ENCODE measurements around the gene DNER.
"Not testable (repeated sequence)": the region's sequence is repeated elsewhere in the genome, so short reads cannot be mapped to it uniquely, and the experiment has no call there.

DNER gene

DNA sequence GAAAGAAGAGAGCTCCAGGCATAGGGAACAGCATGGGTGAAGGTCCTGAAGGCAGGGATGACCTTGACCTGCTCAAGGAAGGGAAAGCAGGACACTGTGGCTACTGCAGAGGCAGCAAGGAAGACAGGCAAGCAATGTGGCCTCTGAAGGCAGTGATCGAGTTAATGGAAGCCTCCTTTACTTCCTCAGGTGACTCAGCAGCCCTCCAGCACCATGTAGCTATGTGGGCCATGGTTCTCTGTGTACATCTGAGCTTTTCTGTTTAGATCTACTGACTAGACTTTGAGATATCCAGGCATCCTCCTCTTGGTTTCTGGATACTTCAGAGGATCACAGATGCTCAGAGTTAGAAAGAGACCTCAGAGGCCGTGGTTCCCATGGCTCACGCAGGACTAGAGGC is 336.0 kb downstream of the DNER start:
- DNase-seq: no peak

DNA sequence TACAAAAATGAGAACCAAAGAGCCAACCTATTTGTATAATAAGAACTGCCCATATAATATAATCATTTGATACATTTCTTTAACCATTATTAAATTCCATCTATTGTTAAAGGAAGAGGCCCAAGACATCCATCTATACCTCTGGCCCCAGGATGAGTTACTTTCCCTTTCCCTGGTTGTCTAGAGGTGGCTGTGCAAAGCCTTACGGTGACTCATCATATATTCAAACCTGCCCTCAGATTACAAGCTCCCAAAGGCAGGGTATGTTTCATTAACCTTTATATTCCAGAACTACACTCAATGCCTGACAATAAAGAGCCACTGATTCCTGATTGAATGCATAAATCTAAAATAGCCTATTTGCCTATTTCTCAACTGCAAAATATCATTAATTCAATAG is 337.5 kb downstream of the DNER start:
- no peak for DNase-seq

GRCh38 chr2:229375251-229375650 is 339.1 kb downstream of the DNER start:
- no peak for DNase-seq

DNA sequence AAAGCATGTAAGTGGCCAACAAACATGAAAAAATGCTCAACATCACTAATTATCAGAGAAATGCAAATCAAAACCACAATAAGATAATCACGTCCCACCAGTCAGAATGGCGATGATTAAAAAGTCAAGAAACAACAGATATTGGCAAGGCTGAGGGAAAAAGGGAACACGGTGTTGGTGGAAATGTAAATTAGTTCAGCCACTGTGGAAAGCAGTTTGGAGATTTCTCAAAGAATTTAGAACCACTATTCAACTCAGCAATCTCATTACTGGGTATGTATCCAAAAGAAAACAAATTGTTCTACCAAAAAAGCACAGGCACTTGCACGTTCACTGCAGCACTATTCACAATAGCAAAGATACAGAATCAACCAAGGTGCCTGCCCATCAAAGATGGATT is 341.0 kb downstream of the DNER start:
- not testable (repeated sequence) for DNase-seq

DNA sequence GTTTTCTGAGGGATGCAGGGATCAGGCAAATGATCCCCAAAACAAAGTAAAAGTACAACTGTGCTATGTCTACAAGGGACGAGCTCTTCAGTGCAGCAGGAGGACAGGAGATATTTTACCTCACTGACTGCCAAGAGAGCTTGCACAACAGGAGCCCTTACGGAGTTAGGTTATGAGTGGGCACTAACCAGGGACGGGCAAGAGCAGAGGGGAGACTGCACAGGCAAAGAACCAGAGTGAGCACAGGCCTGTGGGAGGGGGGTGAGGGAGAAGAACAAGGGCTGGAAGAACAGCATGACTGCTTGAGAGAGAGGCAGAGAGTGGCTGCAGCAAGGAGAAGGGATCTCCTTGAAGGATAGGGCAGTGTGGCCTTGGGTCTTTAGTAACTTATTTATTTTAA is 342.1 kb downstream of the DNER start:
- DNase-seq: no peak

GRCh38 chr2:229371086-229371485 is 343.3 kb downstream of the DNER start:
- no peak for DNase-seq

GRCh38 chr2:229370509-229370908 is 343.8 kb downstream of the DNER start:
- no peak for DNase-seq

DNA sequence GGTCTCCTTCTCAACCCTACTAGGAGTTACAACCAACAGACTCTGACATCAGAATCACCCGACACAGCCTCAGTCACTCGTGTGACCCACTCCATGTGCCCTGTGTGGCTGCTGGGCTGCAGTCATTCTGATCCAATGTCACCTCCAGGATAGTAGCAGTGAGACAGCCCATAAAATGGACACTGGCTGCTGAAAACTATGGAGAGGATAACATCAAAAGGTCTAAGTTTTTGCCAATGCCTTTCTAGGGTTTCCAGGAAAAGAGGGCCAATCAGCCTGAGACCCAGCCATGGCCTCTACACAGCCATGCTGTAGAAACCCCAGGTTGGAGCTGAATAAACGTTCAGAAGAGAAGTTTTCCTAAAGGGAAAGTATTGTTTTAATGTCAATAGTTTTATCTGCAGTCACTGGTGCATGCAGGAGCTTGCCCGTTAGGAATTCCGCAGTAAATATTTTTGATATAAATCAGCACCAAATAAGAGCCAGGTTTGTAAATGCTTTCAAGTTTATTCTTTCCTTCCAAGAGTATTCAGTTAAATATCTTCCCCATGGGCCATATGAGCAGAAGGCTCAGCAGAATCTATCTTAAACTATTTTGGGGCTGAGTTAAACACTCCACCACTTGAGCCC is 351.1 kb downstream of the DNER start:
- no peak for DNase-seq

DNA sequence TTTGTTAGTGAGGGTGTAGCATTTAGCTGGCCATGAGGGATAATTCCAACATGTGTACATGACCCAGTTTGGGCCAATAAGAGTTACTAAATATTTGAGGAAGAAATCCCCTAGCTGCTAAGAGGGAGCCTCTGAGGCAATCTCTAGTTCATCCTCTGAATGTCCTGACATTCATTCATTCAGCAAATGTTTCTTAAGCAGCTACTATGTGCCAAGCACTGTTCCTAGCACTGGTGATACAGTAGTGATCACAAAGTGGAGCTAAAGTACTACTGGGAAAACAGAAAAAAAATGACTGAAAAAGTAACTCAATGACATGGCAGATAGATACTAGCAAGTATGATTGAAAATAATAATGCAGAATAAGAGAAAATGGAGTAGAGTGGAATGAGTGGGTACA is 363.5 kb downstream of the DNER start:
- DNase-seq: no peak

DNA sequence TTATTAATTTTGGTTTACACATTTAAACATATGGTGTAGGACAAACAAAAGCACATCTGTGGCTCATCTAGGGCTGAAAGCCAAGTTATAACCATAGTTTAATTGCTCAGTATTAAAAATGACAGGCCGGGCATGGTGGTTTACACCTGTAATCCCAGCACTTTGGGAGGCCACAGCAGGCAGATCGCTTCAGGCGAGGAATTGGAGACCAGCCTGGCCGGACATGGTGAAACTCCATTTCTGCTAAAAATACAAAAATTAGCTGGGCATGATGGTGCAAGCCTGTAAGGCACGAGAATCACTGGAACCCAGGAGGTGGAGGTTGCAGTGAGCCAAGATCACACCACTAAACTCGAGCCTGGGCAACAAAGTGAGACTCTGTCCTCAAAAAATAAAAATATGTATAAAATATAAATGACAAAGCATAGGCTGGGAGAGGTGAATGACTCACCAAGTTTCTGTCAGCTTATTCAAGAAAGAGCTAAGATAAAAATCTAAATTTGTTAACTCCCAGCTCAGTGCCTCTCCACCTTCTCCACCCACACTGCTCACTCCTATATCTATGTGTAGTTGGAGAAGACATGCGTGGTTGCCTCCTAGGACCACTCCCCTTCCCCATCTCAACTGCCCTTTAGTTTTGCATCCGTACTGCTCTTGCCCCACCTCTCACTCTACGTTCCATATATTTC is 364.1 kb downstream of the DNER start:
- no peak for DNase-seq

GRCh38 chr2:229348128-229348527 is 366.2 kb downstream of the DNER start:
- no peak for DNase-seq

DNA sequence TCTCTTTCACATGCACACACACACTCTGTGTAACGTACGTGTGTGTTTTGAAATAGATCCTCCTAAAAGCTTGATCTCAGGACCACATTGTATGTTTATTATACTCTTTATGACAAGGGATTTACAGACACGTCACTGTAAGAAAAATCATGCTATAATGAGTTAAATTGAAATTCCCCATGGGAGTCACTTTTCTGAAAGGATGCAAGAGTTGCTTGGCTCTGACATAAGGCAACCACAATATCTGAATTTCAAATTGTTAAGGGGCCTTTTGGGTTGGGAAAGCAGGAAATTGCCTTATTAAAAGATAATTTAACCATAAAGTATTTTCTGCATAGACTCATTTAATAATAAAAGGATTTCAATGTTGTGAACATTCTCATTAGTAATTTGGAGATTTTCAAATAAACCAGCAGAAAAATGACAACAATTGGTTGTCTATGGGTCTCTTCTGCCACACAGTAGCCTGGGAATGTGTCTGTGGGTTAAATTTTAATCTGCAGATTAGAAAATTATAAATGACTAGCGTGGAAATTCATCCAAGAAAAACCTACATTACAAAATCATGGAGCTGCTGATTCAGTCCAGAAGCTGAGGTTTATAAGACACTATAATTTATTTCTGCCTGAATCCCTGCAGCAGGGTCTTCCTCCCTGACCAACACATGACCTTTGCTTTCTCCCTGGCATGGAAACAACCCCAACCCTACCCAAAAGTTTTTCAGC is 367.4 kb downstream of the DNER start:
- no peak for DNase-seq

- DNase-seq: no peak
Measured at GRCh38 chr2:229344955-229345354, 369.4 kb downstream of the DNER start.

DNA sequence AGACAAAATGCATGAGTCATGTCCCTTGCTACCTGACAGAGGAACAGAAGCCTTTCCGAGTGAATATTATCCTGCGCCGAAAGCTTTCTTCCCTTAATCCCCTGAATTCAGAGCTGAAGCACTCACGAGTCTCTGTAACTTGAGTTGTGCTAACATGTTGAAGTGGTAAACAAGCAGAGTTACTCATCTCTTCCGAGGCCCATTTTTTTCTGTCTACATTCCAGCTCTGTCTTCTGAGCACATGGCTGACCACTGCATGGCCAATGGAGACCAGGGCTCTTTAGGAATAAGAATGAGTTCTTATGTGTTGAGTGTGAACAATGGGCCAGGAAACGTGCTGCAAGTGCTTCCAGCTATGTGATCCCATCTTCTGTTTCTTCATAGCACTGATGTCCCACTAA is 370.2 kb downstream of the DNER start:
- no peak for DNase-seq

DNA sequence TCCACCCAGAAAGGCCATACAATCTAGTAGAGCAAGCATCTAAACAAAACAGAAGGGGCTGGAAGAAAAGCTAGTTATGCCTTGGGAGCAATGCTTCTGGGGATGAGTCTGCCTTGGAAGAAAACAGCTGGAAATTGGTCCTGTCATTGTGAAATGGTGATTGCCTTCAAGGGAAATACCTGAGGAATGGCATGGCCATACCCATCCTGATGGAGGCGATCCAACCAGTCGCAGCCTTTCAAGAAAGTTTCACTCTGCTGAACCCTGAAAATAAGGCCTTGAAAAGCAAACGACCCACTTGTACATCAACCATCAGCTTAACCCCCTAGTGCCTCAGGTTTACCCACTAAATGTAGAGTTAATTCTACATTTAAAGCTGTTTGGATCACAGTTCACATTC is 370.7 kb downstream of the DNER start:
- no peak for DNase-seq

DNA sequence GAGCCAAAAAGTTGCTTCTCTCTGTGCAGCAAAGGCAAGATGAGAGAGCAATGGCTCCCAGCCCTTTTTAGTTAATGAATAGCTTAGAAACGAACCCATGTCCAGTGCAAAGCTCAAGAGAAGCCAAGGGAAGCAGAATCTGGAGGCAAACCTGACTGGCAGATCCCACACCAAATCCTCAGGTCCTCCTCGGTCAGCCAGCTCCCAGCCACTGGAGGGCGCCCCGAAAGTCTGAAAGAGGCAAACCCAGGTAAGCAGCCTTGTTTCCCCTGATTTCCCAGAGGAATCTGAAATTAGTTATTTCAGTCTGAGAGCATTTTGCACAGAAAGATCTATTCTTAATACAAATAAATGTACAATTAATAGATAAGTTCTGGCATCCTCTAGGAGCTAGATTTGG is 372.0 kb downstream of the DNER start:
- DNase-seq: no peak

DNA sequence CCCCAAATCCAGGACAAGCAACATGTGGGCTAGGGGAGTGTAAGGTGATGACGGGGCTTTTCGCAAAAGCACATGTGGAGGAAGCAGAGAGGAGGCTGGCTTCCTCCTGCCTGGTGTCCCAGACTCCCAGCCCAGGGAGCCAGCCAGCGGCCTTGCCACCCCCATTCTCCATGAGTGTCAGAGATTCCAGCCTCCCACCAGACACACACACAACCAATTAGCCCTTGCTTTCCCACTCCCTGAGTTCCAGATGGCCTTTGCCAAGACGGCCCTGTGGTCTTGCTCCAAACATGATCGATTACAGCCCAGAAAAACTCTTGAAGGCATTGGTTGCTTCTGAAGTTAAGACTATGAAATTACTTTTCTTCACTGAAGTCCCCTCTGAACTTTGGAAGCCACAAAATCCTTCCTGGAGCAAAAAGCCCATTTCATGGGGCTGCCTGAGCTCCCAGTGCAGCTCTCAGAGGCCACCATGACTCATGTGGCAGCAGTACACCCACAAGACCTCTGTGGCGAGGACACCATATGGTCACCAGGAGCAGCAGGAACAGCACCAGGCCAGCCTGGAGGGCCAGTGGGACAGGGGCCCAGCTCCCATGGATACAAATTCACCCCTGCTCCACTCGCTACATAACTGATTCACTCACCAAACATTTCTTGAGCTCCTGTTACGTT is 374.1 kb downstream of the DNER start:
- no peak for DNase-seq

DNA sequence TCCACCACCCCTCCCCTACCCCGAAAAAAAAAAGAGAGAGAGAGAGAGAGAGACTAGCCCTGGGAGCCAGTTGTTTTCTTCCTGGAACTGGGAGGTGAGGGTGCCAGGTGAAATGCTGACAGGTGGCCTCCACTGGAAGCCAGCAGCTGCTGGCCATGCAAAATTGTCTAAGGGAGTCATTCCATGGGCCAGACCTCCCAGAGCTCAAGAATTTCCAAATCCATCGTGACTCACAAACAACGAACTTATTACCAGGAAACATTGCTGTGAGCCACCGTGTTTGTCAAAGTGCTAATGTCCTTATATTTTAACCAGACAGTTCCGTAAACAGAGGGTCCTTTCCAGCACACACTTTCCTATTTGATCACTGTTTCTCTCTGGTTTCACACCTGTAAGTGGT is 374.7 kb downstream of the DNER start:
- no peak for DNase-seq

DNA sequence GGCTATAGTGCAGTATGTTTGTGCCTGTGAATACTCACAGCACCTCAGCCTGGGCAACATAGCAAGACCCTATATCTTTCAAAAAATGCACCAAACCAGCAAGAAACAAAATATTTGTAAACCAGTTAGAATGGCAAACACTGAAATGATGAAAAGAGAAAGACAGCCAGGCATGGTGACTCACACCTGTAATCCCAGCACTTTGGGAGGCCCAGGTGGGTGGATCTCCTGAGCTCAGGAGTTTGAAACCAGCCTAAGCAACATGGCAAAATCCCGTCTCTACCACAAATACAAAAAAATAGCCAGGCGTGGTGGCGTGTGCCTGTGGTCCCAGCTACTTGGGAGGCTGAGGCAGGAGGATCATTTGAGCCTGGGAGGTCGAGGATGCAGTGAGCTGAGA is 375.2 kb downstream of the DNER start:
- not testable (repeated sequence) for DNase-seq

DNA sequence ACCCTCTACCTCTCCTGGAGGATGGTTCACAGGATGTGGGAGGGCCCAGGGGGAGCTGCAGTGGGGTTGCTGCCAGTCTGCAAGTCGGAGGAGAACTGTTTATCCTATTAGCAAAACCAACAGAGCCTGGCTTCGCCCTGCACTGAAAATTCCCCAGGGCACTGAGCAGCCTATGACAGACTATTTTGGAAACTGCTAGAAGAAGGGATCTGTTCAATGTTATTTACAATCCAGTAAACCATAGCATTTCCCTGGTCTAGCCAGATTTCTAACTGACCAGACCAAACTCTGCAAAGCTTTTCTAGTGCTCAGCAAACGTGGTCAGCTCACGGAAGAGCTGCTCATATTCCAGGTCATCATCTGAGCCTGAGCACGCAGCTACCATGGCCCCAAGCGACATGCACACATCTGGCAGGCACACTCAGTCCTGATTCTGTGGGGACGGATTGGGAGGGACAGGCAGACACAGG is 378.4 kb downstream of the DNER start:
- no peak for DNase-seq

DNA sequence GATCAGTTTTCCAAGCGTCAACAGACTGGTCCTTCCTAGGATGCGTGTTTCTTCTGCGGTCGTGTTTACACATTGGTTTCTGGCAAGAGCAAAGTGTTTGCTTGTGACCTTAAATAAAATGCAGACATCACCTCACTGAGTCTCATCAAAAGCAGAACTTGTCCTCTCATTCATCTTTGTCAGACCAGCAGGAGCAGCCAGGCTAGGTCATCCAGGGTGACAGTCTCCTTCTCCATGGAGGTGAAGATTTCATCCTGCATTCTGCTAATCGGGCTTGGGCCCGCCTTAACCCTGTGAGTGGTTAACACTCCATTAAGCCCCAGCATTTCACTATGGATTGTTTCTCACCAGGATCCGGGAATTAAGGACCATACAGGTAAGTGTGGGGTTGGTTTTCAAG is 379.0 kb downstream of the DNER start:
- DNase-seq: no peak

GRCh38 chr2:229330952-229331351 is 383.4 kb downstream of the DNER start:
- DNase-seq: no peak

GRCh38 chr2:229319558-229319957 is 394.8 kb downstream of the DNER start:
- no peak for DNase-seq

DNA sequence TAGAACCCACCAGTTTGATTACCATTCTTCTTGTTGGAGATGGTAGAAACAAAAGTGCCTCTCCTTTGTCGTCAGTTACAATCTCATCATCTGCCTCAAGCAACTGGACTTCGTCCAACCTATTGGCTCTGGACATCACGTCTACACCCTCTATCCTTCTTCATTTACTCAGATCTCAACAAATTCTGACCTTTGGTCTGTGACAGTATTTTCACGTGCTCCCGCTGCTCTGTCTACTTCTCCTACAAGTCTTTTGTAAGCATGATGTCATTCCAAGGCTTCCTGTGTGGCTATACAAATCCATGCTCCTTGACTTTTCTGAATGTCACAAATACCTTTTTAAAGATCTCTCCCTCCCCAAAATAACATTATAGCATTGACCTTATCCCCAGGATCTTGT is 400.2 kb downstream of the DNER start:
- no peak for DNase-seq

Data from NK-92 treated with Interleukin-12 subunit alpha and Interleukin-12 subunit beta, amount 100 ng/mL, for 24 hours (cell line).